Measurements from ENCODE around the gene S1PR2.

DNA sequence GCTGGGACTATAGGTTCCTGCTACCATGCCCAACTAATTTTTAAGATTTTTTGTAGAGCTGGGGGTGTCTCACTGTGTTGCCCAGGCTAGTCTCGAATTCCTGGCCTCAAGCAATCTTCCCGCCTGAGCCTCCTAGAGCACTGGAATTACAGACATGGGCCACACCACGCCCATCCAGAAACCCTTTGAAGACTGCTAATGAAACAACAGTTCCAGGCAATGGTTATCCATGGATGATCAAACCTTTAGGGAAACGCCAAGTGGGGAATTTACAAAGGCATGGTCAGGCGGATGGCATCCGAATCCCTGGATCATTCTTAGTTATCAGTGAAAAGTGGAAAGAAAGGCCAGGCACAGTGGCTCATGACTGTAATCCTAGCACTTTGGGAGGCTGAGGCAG, 19.4 kb downstream of the S1PR2 start:
- TF ChIP-seq POLR2A (IDR thresholded peaks at IDR 0.05; ENCODE audit: low read length) (no peak), GATA1 (IDR thresholded peaks at IDR 0.05; ENCODE audit: low read depth, low read length) (no peak)
